GM12878 (cell line): ENCODE results near the gene LPAR3.

ENCODE experiments used
- EZH2 ChIP-seq: IDR thresholded peaks from 2 replicates; pipeline ENCODE4 v1.6.1; 2012; ENCODE audit warnings: low read depth, mild to moderate bottlenecking, control low read depth, inconsistent platforms, low read length, borderline replicate concordance; ENCODE audit not compliant: control insufficient read depth
- FOS ChIP-seq: IDR thresholded peaks from 3 replicates; pipeline ENCODE4 v1.6.1; 2011; ENCODE audit warnings: borderline replicate concordance; ENCODE audit not compliant: insufficient read length; ENCODE audit errors: extremely low read depth
- KDM1A ChIP-seq: fragments of 200-600 bp; sonication (generic); IDR thresholded peaks from 2 replicates; pipeline ENCODE4 v1.6.1; 2016; ENCODE audit warnings: borderline replicate concordance
- LARP7 ChIP-seq: fragments of 450-650 bp; IDR thresholded peaks from 2 replicates; pipeline ENCODE4 v1.6.1; 2017; ENCODE audit warnings: mild to moderate bottlenecking
- POLR2AphosphoS5 ChIP-seq: IDR thresholded peaks from 2 replicates; pipeline ENCODE4 v1.6.1; 2011; ENCODE audit warnings: mild to moderate bottlenecking, low read length, inconsistent platforms
- RBBP5 ChIP-seq: fragments of 200-600 bp; sonication (generic); conservative IDR thresholded peaks from 2 replicates; pipeline ENCODE4 v1.6.1; 2016
- SRF ChIP-seq, 2 experiments: IDR thresholded peaks; 2 replicates each; pipeline ENCODE4 v1.6.1; 2011; ENCODE audit warnings: low read depth in 2 of 2, low read length in 2 of 2, mild to moderate bottlenecking in 1 of 2, moderate library complexity in 1 of 2
- TF ChIP-seq, protein P1 (sequence below): IDR thresholded peaks from 2 replicates; pipeline ENCODE4 v1.6.1; 2012; ENCODE audit warnings: low read depth, low read length, improper control_type of control experiment
- TF ChIP-seq, protein P2 (sequence below): IDR thresholded peaks from 2 replicates; pipeline ENCODE4 v1.6.1; 2012; ENCODE audit warnings: mild to moderate bottlenecking, low read depth, low read length
- TF ChIP-seq, protein P3 (sequence below), 3 experiments: IDR thresholded peaks in 2 of 3; conservative IDR thresholded peaks in 1 of 3; 2 replicates each; pipeline ENCODE4 v1.5.1; 2011; ENCODE audit warnings: low read depth in 3 of 3, low read length in 3 of 3, mild to moderate bottlenecking in 3 of 3, control low read depth in 2 of 3, moderate library complexity in 2 of 3, inconsistent platforms in 1 of 3, mixed read lengths in 1 of 3; ENCODE audit not compliant: control insufficient read depth in 2 of 3, insufficient read depth in 1 of 3; ENCODE audit errors: extremely low read depth in 1 of 3
- TF ChIP-seq, protein P4 (sequence below): fragments of 450-650 bp; IDR thresholded peaks from 2 replicates; pipeline ENCODE4 v1.6.1; 2016; ENCODE audit warnings: mild to moderate bottlenecking
- TF ChIP-seq, protein P5 (sequence below): fragments of 450-650 bp; IDR thresholded peaks from 2 replicates; pipeline ENCODE4 v1.6.1; 2018; ENCODE audit warnings: mild to moderate bottlenecking, low read depth, moderate library complexity; ENCODE audit not compliant: partially characterized antibody

DNA sequence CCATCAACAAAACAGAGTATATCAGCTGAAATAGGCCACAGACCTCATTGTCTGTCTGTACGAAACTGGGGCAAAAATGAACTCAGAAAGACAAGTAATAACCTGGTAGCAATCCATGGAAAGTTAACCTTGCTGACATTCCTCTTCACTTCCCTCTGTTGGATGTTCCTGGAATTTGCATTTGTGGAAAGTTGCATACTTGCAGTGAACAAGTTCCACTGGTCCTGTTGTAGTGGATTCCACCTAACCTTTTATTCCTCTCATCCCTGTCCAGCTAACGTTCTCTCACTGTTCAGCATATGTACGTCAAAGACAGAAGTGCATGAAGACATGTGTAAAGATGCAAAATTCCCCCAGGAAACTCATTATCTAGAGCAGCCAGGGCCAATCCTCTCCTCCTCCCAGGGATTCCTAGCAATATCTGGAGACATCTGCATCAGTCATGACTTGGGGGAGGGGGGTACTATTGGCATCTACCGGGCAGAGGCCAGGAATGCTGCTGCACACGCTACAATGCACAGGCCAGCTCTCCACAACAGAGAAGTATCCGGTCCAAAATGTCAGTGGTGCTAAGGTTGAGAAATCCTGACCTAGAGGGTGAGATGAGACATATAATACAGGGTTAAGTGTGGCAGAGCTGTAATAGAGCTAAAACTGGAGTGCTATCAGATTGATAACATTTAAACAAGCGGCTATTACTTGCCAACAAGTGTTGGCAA lies 8.2 kb downstream of the LPAR3 start:
- TF ChIP-seq, protein P1, sequence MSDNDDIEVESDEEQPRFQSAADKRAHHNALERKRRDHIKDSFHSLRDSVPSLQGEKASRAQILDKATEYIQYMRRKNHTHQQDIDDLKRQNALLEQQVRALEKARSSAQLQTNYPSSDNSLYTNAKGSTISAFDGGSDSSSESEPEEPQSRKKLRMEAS = no peak
- TF ChIP-seq, protein P2, sequence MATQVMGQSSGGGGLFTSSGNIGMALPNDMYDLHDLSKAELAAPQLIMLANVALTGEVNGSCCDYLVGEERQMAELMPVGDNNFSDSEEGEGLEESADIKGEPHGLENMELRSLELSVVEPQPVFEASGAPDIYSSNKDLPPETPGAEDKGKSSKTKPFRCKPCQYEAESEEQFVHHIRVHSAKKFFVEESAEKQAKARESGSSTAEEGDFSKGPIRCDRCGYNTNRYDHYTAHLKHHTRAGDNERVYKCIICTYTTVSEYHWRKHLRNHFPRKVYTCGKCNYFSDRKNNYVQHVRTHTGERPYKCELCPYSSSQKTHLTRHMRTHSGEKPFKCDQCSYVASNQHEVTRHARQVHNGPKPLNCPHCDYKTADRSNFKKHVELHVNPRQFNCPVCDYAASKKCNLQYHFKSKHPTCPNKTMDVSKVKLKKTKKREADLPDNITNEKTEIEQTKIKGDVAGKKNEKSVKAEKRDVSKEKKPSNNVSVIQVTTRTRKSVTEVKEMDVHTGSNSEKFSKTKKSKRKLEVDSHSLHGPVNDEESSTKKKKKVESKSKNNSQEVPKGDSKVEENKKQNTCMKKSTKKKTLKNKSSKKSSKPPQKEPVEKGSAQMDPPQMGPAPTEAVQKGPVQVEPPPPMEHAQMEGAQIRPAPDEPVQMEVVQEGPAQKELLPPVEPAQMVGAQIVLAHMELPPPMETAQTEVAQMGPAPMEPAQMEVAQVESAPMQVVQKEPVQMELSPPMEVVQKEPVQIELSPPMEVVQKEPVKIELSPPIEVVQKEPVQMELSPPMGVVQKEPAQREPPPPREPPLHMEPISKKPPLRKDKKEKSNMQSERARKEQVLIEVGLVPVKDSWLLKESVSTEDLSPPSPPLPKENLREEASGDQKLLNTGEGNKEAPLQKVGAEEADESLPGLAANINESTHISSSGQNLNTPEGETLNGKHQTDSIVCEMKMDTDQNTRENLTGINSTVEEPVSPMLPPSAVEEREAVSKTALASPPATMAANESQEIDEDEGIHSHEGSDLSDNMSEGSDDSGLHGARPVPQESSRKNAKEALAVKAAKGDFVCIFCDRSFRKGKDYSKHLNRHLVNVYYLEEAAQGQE = no peak
- TF ChIP-seq LARP7 (no peak), KDM1A (no peak), RBBP5 (no peak), EZH2 (no peak), POLR2AphosphoS5 (no peak), FOS (no peak), SRF (IDR thresholded peaks at IDR 0.05; ENCODE audit: low read depth in 2 of 2, low read length in 2 of 2) (no peak)
- TF ChIP-seq, protein P3, sequence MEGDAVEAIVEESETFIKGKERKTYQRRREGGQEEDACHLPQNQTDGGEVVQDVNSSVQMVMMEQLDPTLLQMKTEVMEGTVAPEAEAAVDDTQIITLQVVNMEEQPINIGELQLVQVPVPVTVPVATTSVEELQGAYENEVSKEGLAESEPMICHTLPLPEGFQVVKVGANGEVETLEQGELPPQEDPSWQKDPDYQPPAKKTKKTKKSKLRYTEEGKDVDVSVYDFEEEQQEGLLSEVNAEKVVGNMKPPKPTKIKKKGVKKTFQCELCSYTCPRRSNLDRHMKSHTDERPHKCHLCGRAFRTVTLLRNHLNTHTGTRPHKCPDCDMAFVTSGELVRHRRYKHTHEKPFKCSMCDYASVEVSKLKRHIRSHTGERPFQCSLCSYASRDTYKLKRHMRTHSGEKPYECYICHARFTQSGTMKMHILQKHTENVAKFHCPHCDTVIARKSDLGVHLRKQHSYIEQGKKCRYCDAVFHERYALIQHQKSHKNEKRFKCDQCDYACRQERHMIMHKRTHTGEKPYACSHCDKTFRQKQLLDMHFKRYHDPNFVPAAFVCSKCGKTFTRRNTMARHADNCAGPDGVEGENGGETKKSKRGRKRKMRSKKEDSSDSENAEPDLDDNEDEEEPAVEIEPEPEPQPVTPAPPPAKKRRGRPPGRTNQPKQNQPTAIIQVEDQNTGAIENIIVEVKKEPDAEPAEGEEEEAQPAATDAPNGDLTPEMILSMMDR (IDR thresholded peaks at IDR 0.05 in 2 of 3, conservative IDR thresholded peaks at IDR 0.05 in 1 of 3; ENCODE audit: control insufficient read depth in 2 of 3, extremely low read depth in 1 of 3, insufficient read depth in 1 of 3, low read depth in 3 of 3, low read length in 3 of 3) = no peak
- TF ChIP-seq, protein P4, sequence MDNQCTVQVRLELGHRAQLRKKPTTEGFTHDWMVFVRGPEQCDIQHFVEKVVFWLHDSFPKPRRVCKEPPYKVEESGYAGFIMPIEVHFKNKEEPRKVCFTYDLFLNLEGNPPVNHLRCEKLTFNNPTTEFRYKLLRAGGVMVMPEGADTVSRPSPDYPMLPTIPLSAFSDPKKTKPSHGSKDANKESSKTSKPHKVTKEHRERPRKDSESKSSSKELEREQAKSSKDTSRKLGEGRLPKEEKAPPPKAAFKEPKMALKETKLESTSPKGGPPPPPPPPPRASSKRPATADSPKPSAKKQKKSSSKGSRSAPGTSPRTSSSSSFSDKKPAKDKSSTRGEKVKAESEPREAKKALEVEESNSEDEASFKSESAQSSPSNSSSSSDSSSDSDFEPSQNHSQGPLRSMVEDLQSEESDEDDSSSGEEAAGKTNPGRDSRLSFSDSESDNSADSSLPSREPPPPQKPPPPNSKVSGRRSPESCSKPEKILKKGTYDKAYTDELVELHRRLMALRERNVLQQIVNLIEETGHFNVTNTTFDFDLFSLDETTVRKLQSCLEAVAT = no peak
- TF ChIP-seq, protein P5, sequence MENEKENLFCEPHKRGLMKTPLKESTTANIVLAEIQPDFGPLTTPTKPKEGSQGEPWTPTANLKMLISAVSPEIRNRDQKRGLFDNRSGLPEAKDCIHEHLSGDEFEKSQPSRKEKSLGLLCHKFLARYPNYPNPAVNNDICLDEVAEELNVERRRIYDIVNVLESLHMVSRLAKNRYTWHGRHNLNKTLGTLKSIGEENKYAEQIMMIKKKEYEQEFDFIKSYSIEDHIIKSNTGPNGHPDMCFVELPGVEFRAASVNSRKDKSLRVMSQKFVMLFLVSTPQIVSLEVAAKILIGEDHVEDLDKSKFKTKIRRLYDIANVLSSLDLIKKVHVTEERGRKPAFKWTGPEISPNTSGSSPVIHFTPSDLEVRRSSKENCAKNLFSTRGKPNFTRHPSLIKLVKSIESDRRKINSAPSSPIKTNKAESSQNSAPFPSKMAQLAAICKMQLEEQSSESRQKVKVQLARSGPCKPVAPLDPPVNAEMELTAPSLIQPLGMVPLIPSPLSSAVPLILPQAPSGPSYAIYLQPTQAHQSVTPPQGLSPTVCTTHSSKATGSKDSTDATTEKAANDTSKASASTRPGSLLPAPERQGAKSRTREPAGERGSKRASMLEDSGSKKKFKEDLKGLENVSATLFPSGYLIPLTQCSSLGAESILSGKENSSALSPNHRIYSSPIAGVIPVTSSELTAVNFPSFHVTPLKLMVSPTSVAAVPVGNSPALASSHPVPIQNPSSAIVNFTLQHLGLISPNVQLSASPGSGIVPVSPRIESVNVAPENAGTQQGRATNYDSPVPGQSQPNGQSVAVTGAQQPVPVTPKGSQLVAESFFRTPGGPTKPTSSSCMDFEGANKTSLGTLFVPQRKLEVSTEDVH = no peak
